CD1c-positive myeloid dendritic cell (primary cell): ENCODE measurements around the gene PRKCA.

Source experiments
- DNase-seq: peaks from one replicate; pipeline ENCODE4 v3.0.0-alpha.2; 2016; ENCODE audit errors: extremely low spot score

PRKCA gene

GRCh38 chr17:66518108-66518507, 215.7 kb downstream of the PRKCA start:
- no peak for DNase-seq

- DNase-seq: no peak
Measured at GRCh38 chr17:66518677-66519076, 216.3 kb downstream of the PRKCA start.

GRCh38 chr17:66519154-66519553, 216.7 kb downstream of the PRKCA start:
- DNase-seq: no peak

- no peak for DNase-seq
Measured at GRCh38 chr17:66520999-66521398, 218.6 kb downstream of the PRKCA start.

- DNase-seq: no peak
Measured at GRCh38 chr17:66522591-66523272, 220.3 kb downstream of the PRKCA start.

GRCh38 chr17:66523378-66524200, 221.2 kb downstream of the PRKCA start:
- DNase-seq: no peak

- no peak for DNase-seq
Measured at GRCh38 chr17:66524877-66525276, 222.5 kb downstream of the PRKCA start.

GRCh38 chr17:66525338-66525737, 222.9 kb downstream of the PRKCA start:
- no peak for DNase-seq

GRCh38 chr17:66526827-66527226, 224.4 kb downstream of the PRKCA start:
- DNase-seq: no peak

- no peak for DNase-seq
Measured at GRCh38 chr17:66527335-66527734, 224.9 kb downstream of the PRKCA start.

GRCh38 chr17:66531851-66532295, 229.5 kb downstream of the PRKCA start:
- DNase-seq: no peak

- no peak for DNase-seq
Measured at GRCh38 chr17:66533572-66533971, 231.2 kb downstream of the PRKCA start.

GRCh38 chr17:66533986-66534385, 231.6 kb downstream of the PRKCA start:
- no peak for DNase-seq

GRCh38 chr17:66535611-66536010, 233.2 kb downstream of the PRKCA start:
- no peak for DNase-seq

GRCh38 chr17:66537502-66537901, 235.1 kb downstream of the PRKCA start:
- no peak for DNase-seq

- no peak for DNase-seq
Measured at GRCh38 chr17:66538776-66539175, 236.4 kb downstream of the PRKCA start.

- no peak for DNase-seq
Measured at GRCh38 chr17:66540131-66540781, 237.8 kb downstream of the PRKCA start.

GRCh38 chr17:66541461-66542128, 239.2 kb downstream of the PRKCA start:
- no peak for DNase-seq

- no peak for DNase-seq
Measured at GRCh38 chr17:66542129-66542966, 239.9 kb downstream of the PRKCA start.

- no peak for DNase-seq
Measured at GRCh38 chr17:66542967-66543520, 240.6 kb downstream of the PRKCA start.

GRCh38 chr17:66543526-66543925, 241.1 kb downstream of the PRKCA start:
- no peak for DNase-seq
